Limb (tissue), 2 donors: Measurements from ENCODE around the gene NPHP3.
"Not testable (repeated sequence)": the region's sequence is repeated elsewhere in the genome, so short reads cannot be mapped to it uniquely, and the experiment has no call there.

Experiments
- DNase-seq, 2 donors: peaks; one replicate each; pipeline ENCODE4 v3.0.0-alpha.2; 2016; ENCODE audit errors: extremely low spot score in 2 of 2

Gene NPHP3, protein sequence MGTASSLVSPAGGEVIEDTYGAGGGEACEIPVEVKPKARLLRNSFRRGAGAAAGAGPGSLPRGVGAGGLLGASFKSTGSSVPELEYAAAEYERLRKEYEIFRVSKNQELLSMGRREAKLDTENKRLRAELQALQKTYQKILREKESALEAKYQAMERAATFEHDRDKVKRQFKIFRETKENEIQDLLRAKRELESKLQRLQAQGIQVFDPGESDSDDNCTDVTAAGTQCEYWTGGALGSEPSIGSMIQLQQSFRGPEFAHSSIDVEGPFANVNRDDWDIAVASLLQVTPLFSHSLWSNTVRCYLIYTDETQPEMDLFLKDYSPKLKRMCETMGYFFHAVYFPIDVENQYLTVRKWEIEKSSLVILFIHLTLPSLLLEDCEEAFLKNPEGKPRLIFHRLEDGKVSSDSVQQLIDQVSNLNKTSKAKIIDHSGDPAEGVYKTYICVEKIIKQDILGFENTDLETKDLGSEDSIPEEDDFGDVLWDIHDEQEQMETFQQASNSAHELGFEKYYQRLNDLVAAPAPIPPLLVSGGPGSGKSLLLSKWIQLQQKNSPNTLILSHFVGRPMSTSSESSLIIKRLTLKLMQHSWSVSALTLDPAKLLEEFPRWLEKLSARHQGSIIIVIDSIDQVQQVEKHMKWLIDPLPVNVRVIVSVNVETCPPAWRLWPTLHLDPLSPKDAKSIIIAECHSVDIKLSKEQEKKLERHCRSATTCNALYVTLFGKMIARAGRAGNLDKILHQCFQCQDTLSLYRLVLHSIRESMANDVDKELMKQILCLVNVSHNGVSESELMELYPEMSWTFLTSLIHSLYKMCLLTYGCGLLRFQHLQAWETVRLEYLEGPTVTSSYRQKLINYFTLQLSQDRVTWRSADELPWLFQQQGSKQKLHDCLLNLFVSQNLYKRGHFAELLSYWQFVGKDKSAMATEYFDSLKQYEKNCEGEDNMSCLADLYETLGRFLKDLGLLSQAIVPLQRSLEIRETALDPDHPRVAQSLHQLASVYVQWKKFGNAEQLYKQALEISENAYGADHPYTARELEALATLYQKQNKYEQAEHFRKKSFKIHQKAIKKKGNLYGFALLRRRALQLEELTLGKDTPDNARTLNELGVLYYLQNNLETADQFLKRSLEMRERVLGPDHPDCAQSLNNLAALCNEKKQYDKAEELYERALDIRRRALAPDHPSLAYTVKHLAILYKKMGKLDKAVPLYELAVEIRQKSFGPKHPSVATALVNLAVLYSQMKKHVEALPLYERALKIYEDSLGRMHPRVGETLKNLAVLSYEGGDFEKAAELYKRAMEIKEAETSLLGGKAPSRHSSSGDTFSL (N-terminal part only)

DNA sequence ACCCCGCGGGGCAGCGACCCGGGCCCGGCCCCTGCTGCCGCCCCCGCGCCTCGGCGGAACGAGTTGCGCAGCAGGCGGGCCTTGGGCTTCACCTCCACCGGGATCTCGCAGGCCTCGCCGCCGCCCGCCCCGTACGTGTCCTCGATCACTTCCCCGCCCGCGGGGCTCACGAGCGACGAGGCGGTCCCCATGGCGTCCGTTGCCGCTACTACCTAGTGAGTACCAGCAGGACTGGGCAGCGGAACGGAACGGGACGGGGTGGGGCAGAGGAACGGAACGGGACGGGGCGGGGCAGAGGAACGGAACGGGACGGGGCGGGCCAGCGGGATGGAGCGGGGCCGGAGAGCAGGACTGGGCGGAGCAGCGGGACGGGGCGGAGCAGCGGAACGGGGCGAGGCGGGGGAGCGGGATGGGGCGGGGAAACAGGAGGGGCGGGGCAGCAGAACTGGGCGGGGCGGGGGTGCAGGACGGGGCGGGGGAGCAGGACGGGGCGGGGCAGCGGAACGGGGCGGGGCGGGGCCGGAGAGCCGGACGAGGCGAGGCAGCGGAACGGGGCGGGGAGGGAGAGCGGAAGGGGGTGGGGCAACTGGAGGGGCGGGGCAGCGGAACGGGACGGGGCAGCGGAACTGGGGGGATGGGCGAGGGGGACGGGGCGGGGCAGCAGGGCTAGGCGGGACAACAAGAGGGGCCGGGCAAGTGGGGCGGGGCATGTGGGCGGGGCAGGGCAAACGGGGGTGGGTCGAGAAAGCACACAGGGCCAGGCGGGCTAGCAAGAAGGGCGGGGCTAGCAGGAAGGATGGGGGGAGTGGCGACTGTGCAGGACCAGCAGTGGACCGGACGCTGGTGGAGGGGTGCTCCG is at the start of gene NPHP3:
Gene NPHP3, minus strand, starts transcription at position 245 of the 859 bp plus-strand sequence. Its CDS starts 54 bp downstream, at position 191.
- DNase-seq: peak; percentile 94 to 100

DNA sequence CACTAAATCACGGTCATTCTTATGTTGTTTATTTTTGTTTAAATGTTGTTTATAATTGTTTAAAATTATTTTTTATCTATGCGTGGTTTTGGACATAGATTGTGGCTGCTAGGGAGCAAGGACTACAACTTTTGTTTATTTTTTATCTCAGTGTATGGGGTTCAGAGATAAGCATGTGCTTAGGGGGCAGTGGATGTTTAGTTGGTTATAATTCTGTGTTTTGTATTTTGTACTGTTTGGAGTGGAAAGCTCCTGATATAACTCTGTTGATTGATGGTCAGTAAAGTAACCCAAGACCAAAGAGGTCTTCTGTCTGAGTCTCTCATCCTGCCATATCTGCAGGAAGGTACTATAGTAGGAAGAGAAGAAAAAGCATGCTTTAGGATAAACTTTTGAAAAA is 36.5 kb upstream of the NPHP3 start:
- no peak for DNase-seq

- DNase-seq: no peak
Measured at GRCh38 chr3:132756108-132756650, 34.0 kb upstream of the NPHP3 start.

GRCh38 chr3:132753946-132754345 is 31.7 kb upstream of the NPHP3 start:
- DNase-seq: no peak

- DNase-seq: no peak
Measured at GRCh38 chr3:132749786-132750185, 27.6 kb upstream of the NPHP3 start.

DNA sequence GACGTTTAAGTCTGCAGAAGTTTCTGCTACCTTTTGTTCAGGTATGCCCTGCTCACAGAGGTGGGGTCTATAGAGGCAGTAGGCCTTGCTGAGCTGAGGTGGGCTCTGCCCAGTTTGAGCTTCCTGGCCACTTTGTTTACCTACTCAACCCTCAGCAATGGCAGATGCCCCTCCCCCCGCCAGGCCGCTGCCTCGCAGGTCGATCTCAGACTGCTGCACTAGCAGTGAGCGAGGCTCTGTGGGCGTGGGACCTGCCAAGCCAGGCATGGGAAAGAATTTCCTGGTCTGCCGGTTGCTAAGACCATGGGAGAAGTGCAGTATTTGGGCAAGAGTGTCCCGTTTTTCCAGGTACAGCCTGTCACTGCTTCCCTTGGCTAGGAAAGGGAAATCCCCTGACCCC is 24.5 kb upstream of the NPHP3 start:
- not testable (repeated sequence) for DNase-seq

DNA sequence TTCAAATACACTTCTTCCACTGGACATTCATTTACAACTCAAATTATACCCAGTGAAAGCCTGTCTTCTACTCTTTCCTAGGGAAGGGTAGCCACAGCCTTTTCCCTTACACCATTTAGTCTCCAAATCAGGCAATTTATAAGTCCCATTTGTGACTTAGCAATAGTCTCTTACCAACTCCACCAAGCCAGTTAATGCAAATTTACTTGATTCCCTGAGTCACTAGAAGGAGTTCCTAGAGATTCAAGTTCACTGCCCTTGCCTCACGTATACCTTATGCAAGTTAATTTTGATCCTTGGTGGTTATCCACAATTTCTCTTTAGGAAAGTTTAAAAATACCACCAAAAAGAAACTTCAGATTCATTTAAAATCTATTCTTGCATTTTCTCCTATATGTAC is 16.1 kb upstream of the NPHP3 start:
- no peak for DNase-seq

DNA sequence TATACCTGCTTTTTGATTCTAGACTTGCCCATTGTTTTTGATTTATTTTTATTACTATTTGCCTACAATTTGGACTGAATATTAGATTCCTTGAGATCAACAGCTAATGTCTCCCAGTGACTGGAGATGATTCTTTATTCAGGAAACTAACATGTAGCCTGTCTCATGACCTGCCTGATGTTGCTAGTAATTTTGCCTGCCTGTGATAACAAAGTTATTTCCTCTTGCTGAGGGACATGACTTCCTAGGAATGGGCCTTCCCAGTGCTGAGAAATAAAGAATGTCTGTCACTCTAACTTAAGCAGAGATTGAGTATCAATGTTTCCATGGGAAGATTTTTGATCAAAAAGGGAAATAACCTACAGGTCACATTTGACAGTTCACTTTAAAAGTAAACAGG is 13.4 kb upstream of the NPHP3 start:
- DNase-seq: no peak

GRCh38 chr3:132730891-132731580 is 8.8 kb upstream of the NPHP3 start:
- peak; percentile 47 to 74 for DNase-seq

DNA sequence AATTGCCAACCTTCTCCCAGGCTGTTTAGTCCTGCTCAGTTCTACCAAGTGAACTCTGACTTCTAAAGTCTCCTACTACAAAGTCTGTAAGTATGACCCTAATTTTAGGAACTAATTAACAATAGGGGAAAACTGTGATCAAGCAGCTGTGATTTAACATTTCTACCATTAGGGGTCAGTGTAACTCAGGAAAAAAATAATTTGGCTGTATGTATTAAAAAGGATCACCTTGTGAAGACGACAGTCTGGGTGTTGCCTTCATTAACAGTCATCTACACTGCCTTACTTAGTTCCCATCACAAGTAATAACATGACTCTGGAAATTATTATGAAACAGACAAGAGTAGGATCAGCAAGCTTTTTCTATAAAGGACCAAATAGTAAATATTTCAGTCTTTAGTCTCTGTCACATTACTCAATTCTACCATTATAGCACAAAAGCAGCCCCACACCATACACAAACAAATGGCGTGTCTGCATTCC is 4.2 kb upstream of the NPHP3 start:
- peak in 1 of 2 donors; percentile 55 for DNase-seq

GRCh38 chr3:132723024-132723950 is 1.1 kb upstream of the NPHP3 start:
- no peak for DNase-seq

DNA sequence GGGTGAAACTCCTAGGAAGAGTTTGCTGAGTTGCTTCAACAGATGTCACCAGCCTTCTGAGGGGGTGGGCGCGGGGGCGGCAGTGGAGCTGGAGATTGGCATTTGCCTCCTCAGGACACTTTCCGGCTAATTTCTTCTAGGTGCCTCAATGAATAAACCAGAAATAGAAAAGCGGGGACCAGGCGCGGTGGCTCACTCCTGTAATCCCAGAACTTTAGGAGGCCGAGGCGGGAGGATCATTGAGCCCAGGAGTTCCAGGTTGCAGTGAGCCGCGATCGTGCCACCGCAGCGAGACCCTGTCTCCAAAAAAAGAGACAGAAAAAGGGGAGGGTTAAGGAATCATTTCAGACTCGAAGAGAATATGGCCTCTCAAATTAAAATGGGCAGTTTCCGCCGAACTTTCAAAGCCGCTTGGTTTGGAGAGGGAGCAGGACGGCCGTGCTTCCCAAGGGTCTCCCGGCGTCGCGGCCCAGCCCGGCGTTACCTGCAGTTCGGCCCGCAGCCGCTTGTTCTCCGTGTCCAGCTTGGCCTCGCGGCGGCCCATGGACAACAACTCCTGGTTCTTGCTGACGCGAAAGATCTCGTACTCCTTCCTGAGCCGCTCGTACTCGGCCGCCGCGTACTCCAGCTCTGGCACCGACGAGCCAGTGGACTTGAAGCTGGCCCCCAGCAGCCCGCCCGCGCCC is 587 bp downstream of the NPHP3 start:
- DNase-seq: peak in 1 of 2 donors; percentile 54

GRCh38 chr3:132720228-132720627 is 2.0 kb downstream of the NPHP3 start:
- DNase-seq: no peak

GRCh38 chr3:132716372-132716771 is 5.8 kb downstream of the NPHP3 start:
- no peak for DNase-seq

DNA sequence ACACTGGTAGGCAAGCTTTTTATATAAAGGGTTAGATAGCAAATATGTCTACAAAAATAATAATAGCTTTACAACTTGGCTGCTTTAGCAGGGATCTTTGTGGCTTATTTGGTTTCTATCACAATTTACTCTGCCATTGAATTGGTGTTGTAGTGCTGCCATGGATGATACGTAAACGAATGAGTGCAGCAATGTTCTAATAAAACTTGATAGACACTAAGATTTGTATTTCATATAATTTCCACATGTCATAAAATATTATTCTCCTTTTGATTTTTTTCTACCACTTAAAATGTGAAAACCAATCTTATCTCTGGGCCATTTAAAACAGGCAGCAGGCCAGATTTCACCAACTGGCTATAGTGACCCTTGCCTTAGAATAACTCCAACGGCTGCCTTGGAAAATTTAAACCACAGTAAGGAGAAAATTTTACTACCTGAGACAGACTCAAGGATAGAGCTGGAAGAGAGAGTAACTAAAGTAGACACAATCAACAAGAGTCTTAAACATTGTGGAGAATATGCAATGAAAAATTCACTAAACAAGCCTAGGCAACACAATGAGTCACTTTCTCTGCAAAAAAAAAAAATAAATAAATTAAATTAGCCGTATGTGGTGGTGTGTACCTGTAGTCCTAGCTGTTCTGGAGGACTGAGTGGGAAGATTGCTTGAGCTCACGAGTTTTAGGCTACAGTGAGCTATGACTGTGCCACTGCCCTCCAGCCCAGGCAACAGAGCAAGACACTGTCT is 8.1 kb downstream of the NPHP3 start:
- DNase-seq: no peak

DNA sequence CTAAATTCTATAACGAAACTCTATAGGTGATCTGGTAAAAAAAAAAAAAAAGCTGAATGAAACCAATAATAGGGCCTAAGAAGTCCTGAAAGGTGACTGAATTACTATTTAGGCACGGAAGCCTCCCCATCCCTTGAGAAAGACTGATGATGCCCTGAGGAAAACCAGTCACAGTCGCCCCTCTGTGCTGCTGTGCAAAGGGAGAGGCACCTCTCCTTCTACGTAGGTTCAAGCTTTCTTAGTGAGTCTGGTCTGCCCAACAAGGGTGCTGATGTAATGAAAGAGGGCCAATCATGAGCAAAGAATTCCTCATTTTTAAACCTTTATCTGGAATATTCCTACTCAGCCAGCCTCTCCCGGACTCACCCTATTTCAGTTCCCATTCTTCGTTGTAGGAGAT is 11.9 kb downstream of the NPHP3 start:
- DNase-seq: no peak

DNA sequence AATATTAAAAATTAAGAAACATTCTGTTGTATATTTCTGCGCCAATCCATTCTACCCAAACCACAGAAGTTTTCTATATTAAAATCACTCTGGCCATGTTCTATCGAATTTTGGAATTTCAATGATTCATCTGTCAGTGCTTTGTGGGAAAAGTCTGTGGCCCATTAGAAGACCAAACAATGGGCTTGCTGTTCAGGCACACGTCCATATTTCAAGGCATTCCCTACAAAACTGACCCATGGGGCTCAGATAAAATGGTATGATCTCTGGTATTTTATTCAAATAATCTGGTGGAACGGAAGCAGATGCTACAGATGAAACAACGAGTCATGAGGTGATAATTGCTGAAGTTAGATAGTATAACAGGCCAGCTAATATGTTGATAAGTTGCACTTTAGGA is 12.4 kb downstream of the NPHP3 start:
- no peak for DNase-seq
